HK-2 (cell line): ENCODE results near the gene TOX2.

Experiments
- DNase-seq: peaks from one replicate; pipeline ENCODE4 v3.0.0-alpha.2; 2018; ENCODE audit not compliant: unreplicated experiment

Gene TOX2

GRCh38 chr20:43975096-43975768 lies 60.6 kb downstream of the TOX2 start:
- no peak for DNase-seq

- no peak for DNase-seq
These were observed 61.9 kb downstream of the TOX2 start for GRCh38 chr20:43976547-43976946.

DNA sequence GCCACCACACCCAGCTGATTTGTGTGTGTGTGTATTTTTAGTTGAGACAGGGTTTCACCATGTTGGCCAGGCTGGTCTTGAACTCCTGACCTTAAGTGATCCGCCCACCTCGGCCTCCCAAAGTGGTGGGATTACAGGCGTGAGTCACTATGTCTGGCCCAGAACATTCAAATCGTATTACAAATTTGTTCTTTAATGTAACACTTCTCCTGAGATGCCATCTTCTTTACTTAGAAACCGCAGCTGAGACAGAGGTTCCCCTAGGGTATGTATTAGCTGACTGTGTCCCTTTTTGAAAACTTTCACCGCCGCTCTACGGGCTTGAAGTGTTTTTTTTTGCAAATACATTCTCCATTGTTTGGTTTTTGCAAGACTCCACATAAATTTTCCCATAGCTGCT lies 62.6 kb downstream of the TOX2 start:
- no peak for DNase-seq

DNA sequence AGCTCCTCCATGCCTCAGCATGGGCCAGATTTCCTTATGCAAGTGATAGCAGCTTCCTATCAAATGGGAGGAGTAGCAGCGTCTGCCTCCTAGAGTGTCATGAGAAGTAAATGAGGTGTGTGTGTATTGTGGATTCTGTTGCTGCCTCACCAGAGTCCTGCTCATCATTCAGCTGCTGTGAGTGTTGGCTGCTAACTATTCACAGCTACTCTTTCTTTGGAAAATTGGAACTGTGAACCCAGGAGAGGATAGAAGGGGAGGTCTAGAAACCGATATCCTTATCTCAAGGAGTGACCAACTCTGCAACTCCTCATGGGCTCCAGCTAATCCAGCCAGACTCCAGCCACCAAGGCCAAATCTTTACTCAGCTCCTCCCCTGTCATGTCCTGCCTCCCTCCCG lies 63.3 kb downstream of the TOX2 start:
- DNase-seq = no peak

- DNase-seq = no peak
These were observed 65.0 kb downstream of the TOX2 start for GRCh38 chr20:43979576-43980105.

- DNase-seq = no peak
These were observed 66.9 kb downstream of the TOX2 start for GRCh38 chr20:43981540-43981939.

DNA sequence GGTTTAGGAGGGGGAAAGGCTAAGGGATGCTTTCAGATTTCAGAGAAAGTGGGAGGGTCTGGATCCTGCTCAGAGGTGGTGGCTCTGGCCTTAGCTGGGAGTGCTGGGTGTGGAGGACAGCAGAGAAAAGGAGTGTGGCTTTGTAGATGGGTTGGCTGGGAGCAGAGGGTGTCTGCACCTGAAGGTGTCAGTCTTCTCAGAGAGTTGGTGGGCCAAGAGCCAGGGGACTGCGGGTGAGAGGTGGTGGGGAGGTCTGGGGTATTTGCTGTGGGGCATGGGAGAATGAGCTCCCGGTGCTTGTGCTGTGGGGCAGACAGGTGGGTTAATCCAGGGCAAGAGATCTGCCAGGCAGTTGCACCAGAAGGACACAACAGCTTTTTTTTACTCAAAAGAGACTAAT lies 67.4 kb downstream of the TOX2 start:
- DNase-seq = no peak

DNA sequence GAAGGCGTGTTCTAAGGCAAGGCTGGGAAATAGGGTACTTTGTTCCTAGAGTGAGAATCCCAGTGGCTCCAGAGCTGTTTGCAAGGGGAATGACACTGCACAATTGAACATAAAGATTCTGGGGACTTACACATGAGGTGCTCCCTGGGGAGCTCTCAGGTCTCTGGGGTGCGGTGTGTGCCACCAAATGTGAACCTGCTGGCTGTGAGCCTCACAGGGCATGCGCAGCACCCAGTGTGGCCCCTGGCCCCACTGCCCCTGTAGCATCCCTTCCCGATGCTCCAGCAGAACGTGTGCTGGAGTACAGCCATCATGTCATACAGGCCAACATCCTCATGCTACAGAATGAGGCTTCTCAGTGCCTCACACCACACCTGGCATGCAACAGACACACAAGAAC lies 68.2 kb downstream of the TOX2 start:
- no peak for DNase-seq

- DNase-seq = no peak
These were observed 68.7 kb downstream of the TOX2 start for GRCh38 chr20:43983359-43983758.

DNA sequence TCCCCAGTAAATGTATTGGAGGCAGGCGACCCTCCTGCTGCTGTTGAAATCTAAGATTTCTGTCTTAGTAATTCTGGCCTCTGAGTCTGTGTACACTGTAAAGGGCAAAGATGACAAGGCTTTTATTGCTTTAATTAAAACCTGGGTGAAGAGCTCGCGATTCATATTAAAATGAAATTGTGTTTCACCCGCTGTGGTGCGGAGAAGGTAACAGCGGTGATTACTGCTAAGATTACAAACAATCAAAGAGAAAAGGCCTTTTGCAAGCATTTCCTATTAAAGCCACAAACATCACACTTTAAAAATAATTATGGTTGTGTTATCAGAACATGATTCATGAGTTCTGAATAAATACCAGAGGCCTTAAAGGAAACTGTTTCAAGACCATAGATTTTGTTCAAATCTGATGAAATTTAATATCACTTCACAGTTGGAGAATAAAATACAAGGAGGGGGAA lies 69.3 kb downstream of the TOX2 start:
- no peak for DNase-seq

- no peak for DNase-seq
These were observed 69.9 kb downstream of the TOX2 start for GRCh38 chr20:43984587-43984986.

DNA sequence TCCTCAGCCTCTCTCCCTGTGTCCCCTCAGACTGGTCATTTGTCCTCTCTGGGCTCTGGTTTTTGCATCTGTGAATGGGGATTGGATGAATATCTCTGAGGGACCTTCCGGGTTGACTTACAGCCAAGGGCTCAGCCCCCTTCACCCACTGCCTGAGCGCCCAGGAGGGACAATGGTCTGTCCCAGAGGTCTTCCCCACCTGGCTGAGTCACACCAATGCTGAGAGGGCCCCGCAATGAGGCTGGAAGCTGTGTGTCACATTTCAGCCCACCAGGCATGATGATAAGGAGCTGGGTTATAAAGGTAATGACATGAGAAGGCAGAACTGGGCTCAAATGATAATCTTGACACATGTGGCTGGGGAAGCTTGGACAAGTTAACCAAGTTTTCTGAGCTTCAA lies 70.5 kb downstream of the TOX2 start:
- DNase-seq = no peak

DNA sequence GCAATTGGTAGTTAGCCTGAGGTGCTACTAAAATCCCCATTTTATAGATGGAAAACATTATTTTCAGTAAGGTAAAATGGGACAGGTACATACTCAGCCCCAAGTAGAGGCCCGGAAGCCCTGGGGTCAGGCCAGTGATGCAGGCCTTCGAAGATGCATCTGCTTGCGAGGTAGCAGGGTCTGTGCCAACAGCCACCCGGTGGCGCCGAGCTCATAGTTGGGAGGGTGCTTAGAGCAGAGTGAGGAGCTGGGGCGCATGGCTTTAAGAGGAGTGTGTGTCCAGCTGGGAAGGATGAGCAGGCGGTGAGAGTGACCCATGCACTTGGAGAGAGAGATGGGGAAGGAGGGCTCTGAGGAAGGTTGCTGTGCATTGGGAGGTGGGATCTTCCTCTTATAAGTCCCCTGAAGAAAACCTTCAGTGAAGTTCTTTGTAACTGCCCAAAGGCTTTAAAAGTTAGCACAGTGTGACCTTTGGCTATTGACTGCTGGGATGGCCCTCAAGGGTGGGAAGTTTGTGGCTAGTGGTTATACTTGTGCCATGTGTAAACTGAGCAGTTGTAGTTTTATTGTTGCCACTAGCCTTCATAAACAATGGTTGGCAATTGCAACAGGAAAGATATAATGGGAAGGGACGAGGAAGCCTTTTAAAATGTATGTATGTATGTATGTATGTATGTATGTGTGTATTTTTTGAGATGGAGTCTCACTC lies 71.1 kb downstream of the TOX2 start:
- DNase-seq = no peak

DNA sequence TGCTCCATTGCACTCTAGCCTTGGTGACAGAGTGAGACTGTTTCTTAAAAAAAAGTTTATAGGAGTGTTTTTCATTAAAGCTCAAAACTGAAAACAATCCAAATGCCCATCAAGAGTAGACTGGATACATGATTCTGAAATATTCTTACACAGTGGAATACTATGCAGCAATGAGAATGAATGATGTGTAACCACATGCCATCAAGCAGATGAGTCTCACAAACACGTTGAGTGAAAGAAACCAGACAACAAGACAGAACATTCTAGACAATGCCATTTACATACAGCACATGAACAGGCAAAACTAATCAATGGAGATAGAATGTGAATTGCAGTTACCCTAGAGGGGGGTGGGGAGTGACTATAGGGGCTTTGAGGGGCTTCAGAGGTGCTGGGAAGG lies 72.4 kb downstream of the TOX2 start:
- DNase-seq = no peak

- no peak for DNase-seq
These were observed 72.9 kb downstream of the TOX2 start for GRCh38 chr20:43987531-43987930.

- no peak for DNase-seq
These were observed 73.8 kb downstream of the TOX2 start for GRCh38 chr20:43988451-43988850.

GRCh38 chr20:43988867-43989266 lies 74.2 kb downstream of the TOX2 start:
- no peak for DNase-seq

GRCh38 chr20:43991261-43991660 lies 76.6 kb downstream of the TOX2 start:
- no peak for DNase-seq

GRCh38 chr20:43991982-43992381 lies 77.3 kb downstream of the TOX2 start:
- DNase-seq = no peak

- DNase-seq = no peak
These were observed 78.2 kb downstream of the TOX2 start for GRCh38 chr20:43992885-43993284.

- DNase-seq = no peak
These were observed 78.9 kb downstream of the TOX2 start for GRCh38 chr20:43993560-43993959.

DNA sequence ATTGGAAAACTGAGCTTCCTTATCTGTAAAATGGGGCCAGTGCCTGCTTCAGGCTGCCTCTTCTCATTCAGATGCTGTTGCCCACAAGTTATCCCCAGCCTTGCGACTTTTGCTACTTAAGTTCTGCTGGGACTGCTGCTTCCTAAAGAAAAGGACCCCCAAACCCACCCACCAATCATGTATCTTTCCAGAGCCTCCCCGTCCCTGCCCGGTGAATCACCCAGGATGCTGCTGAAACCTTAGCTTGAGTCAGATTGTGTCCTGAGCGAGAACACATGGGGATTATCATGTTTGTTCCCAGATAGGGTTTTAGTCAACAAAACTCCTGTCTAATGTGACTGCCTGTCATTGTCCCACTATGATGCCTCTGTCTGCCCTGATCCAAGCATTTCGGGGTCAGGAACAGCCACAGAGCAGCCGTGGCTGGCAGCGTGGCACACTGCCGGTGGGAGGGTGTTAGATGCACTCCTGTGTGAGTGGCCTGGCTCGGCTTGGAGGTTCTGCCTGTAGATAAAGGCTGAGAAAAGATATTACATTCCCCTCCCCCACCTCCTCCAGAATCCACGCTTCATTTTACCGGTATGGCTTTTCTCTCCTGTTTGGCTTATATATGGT lies 79.9 kb downstream of the TOX2 start:
- no peak for DNase-seq

GRCh38 chr20:43995645-43996044 lies 81.0 kb downstream of the TOX2 start:
- DNase-seq = no peak
